ENCODE results near the gene MT1G. TPM values are rescaled to one million over a fixed set of nuclear protein-coding genes. Genes with fewer than 3 reads are reported as not detected.

Gene MT1G
- not detected in 5 replicates for total RNA-seq (2022; extraction: Qiagen RNA extraction)

DNA sequence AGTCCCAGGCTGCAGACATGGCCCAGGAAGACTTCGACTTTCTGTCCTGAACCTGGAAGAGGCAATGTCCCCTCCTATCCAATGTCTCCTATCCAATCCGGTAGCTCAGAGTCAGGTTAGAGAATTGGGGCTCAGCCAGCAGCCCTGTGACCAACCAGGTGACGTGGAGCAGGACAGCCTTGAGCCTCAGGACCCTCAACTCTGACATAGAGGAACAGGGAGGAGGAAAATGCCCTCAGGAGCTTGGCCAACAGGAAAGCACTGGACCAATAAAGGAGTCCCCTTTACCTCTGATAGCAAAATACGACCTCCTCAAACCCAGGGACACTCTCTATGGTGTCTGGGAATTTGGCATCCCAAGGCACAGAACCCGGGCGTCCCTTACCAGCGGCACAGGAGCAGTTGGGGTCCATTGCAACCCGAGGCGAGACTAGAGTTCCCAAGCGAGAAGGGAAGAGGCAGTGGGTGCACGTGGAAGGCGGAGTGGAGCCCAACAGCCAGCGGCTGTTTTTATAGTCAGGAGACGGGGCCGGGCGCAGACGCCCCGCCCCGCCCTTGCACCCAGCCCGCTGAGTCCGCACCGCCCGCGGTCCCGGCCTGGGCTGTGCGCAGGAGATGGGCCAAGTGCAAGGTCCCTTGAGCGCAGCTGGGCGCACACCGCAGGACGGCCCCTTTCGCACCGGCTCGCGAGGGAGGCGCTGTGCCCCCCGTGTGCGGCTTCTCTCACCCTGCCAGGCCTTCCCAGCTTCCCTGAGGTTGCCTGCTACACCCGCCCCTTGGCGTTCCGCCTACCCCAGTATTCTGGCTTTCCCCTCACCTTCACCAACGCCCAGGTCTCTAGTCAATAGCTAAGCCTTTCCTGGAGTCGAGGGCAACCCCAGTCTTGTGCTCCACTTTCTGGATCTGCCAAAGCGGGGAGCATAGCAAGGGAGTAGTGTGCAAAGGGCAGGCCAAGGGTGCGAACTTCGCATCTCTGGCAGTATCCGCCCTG lies at the start of gene MT1G:
MT1G (minus strand) TSS at position 485 of the 991 bp plus-strand sequence; CDS start at position 413, 72 bp downstream.

GRCh38 chr16:56681939-56682702 lies 14.3 kb upstream of the MT1G start, which contains the start of gene MT1X:
TSS of gene MT1X (plus strand) at chr16:56682470. CDS start at chr16:56682541, 71 bp downstream.

DNA sequence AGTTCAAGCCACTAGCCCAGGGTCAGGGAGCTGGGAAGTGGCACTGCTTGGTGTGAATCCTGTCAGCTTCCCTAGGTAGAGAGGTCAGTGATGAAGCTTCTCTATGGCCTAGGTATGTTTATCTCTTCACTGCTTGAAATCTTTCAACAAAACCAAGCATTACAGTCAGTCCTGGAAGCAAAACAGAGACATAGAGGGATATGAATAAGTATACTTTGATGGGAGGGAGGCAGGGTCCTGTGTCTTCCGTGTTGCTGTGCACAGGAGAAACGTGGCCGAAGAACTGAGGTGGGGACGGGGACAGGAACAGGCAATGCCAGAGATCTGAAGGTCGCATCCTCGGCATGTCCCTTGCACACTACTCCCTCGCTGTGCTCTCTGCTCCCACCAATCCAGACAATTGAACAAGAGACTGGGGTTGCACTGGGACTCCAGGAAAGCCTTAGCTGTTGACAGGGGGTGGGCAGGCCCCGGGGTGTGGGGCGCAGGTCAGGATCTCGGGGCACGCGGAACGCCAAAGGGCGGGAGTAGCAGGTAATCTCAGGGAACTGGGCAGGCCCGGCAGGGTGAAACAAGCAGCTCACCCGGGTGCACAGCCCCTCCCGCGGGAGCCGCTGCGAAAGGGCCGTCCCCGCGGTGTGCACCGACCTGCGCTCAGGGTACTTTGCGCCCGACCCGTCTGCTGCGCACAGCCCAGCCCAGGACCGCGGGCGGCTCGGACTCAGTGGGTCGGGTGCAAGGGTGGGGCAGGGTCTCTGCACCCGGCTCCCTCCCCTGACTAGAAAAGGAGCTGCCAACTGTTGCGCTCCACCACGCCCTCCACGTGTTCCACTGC lies 1.4 kb upstream of the MT1G start, which contains the start of gene MT1H:
MT1H (plus strand) TSS at position 810 of the 835 bp plus-strand sequence. CDS start 71 bp downstream, outside the sequence.

GRCh38 chr16:56657555-56658326 lies 10.1 kb downstream of the MT1G start, which contains the start of gene MT1F:
TSS of gene MT1F (plus strand) at chr16:56657959. CDS start at chr16:56658059, 100 bp downstream.

GRCh38 chr16:56651586-56651985 lies 16.3 kb downstream of the MT1G start, which contains the start of gene MT1B:
TSS of gene MT1B (plus strand) at chr16:56651886. CDS start at chr16:56651954, 68 bp downstream.

DNA sequence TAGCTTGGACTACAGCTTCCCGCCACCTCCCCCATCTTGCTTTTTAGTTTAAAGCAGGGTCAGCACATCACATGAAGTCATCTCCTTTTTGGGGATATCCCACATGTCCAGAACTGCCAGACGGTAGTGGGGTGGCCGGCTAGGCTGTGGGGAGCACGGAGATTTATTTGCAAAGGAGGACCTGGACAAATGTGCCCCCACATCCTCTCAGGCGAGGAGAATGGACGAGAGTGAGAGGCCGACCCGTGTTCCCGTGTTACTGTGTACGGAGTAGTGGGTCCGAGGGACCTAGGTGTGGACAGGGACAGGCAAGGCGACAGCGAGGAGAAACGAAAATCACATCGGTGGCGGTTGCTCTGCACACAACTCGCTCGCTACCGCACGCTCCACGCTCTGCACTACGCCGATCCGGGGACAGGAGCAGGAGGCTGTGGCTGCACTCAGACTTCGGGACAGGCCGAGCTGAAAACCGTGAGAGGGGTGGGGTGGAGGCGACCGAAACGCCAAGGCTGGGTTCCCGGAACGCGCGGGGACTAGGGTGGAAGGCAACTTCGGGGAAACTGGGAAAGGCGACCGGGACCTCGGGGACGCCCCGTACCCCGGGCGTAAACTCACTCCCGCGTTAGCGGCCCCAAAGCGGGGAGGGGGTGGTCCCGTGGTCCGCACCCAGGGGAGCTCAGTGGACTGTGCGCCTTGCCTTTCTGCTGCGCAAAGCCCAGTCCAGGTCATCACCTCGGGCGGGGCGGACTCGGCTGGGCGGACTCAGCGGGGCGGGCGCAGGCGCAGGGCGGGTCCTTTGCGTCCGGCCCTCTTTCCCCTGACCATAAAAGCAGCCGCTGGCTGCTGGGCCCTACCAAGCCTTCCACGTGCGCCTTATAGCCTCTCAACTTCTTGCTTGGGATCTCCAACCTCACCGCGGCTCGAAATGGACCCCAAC lies 29.8 kb downstream of the MT1G start, which contains the start of gene MT1A:
MT1A (plus strand) TSS at position 853 of the 937 bp plus-strand sequence; CDS start at position 926, 73 bp downstream.

GRCh38 chr16:56632156-56632847 lies 35.6 kb downstream of the MT1G start, which contains the start of gene MT1M:
TSS of gene MT1M (plus strand) at chr16:56632659. CDS start at chr16:56632732, 73 bp downstream.

DNA sequence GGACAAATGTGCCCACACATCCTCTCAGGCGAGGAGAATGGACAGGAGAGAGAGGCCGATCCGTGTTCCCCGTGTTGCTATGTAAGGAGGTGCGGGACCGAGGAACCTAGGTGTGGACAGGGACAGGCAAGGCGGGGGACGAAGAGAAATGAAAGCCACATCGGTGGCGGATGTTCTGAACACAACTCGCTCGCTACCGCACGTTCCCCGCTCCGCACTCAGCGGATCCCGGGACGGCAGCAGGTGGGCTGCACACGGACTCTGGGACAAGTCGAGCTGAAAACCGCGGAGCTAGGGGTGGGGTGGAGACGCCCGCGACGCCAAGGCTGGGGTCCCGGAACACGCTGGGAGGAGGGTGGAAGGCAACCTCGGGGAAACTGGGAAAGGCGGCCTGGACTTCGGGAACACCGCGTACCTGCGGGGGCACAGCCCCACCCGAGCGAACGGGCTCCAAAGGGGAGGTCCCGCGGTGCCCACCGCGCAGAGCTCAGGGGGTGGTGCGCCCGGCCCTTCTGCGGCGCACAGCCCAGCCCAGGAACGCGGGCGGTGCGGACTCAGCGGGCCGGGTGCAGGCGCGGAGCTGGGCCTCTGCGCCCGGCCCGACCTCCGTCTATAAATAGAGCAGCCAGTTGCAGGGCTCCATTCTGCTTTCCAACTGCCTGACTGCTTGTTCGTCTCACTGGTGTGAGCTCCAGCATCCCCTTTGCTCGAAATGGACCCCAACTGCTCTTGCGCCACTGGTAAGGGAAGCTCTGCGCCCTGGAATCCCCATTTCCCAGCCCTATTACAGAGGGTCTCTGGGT lies 42.5 kb downstream of the MT1G start, which contains the start of gene MT1E:
MT1E (plus strand) TSS at position 642 of the 803 bp plus-strand sequence; CDS start at position 713, 71 bp downstream.

Other genes starting within 250 kb of the MT1G start
- 57.4 to 72.4 TPM (median 64.9 TPM) in 5 replicates for gene AMFR, start 242.5 kb downstream of the MT1G start, total RNA-seq (2022; extraction: Qiagen RNA extraction)
- gene NUDT21, start 216.7 kb downstream of the MT1G start, total RNA-seq (2022; extraction: Qiagen RNA extraction) = 94.5 to 123 TPM (median 114 TPM) in 5 replicates
- gene OGFOD1, start 216.5 kb downstream of the MT1G start, total RNA-seq (2022; extraction: Qiagen RNA extraction) = 67.4 to 106 TPM (median 73.5 TPM) in 5 replicates
- 15.9 to 24.3 TPM (median 18.7 TPM) in 5 replicates for gene BBS2, start 148.0 kb downstream of the MT1G start, total RNA-seq (2022; extraction: Qiagen RNA extraction)
- gene MT4, start 103.0 kb downstream of the MT1G start, total RNA-seq (2022; extraction: Qiagen RNA extraction) = not detected in 5 replicates
- gene MT3, start 78.5 kb downstream of the MT1G start, total RNA-seq (2022; extraction: Qiagen RNA extraction) = 0.28 to 0.43 TPM in 2 of 5 replicates, not detected in the others
- gene MT2A, start 59.5 kb downstream of the MT1G start, total RNA-seq (2022; extraction: Qiagen RNA extraction) = 843 to 1,140 TPM (median 930 TPM) in 5 replicates
- not detected in 5 replicates for gene MT1E, start 42.3 kb downstream of the MT1G start, total RNA-seq (2022; extraction: Qiagen RNA extraction)
- not detected in 5 replicates for gene MT1M, start 35.4 kb downstream of the MT1G start, total RNA-seq (2022; extraction: Qiagen RNA extraction)
- 17.2 to 22.0 TPM (median 18.8 TPM) in 5 replicates for gene MT1A, start 29.4 kb downstream of the MT1G start, total RNA-seq (2022; extraction: Qiagen RNA extraction)
- gene MT1B, start 16.2 kb downstream of the MT1G start, total RNA-seq (2022; extraction: Qiagen RNA extraction) = 0.30 TPM in 1 of 5 replicates, not detected in the others
- 11.8 to 21.5 TPM (median 13.0 TPM) in 5 replicates for gene MT1F, start 10.1 kb downstream of the MT1G start, total RNA-seq (2022; extraction: Qiagen RNA extraction)
- not detected in 5 replicates for gene MT1H, start 1.7 kb upstream of the MT1G start, total RNA-seq (2022; extraction: Qiagen RNA extraction)
- gene MT1X, start 14.4 kb upstream of the MT1G start, total RNA-seq (2022; extraction: Qiagen RNA extraction) = 213 to 332 TPM (median 241 TPM) in 5 replicates
- gene NUP93, start 62.1 kb upstream of the MT1G start, total RNA-seq (2022; extraction: Qiagen RNA extraction) = 87.0 to 104 TPM (median 101 TPM) in 5 replicates
- gene SLC12A3, start 197.1 kb upstream of the MT1G start, total RNA-seq (2022; extraction: Qiagen RNA extraction) = 0.02 TPM in 1 of 5 replicates, not detected in the others